HuH-7.5 (cell line): ENCODE results near the gene FAM110D.

Experiments used
- DNase-seq: peaks from one replicate; pipeline ENCODE4 v3.0.0; 2011; ENCODE audit warnings: low spot score

The FAM110D gene

DNA sequence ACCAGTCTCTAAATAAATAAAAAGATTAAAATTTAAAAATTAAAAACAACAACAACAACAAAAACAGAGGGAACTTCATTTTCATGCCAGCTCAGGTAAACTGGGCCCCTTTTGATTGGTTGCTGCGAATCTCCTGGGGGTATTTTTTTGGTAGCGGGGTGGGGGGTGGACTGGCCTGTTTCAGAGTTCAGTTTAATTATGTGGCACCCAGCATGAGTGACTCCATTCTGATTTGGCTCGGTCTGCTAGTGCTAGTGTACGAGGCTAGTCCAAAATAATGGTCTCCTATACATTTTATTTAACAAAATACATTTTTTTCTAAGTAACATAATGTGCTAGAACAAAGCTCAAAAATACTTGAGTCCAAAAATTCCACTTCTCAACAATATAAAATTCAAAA lies 29.1 kb upstream of the FAM110D start:
- DNase-seq = no peak

DNA sequence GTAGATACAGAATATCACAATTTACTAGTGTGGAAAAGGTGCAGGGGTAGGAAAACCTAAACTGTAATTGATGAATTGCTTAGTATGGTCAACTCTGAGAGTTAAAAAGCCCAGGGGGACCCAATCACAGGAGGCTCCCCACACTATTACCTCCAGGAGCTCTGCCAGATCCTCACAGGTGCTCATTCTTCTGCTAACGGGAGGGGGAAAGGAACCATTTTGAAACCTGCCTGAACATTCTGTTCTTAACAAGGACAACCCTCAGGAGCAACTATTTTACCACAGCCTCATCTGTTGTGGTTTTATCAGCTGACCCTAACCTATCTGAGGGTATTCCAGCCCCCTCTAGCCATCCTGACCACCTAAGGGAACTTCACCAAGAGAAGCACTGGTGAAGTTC lies 28.2 kb upstream of the FAM110D start:
- no peak for DNase-seq

DNA sequence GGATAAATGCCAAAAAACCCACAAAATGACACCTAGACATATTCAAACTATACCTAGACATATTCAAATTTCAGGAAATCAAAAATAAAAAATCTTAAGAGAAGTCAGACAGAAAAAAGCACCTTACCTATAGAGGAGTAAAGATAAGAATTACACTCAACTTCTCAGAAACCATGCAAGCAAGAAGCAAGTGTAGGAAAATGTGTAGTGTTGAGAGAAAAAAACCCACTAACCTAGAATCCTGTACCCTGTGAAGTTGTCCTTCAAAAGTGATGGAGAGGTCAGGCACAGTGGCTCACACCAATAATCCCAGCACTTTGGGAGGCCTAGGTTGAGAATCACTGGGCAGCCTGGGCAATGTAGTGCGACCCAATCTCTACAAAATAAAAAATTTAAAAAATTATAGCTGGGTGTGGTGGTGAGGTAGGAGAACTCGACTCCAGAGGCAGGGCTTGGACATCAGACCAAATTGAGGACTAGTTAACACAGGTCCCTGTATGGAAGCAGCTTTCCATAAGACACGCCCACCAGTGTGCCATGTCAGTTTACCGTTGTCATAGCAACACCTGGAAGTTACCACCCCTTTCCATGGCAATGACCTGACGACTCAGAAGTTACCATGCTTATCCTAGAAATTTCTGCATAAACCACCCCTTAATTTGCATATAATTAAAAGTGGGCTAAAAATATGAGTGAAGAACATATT lies 26.6 kb upstream of the FAM110D start:
- no peak for DNase-seq

GRCh38 chr1:26132834-26133167 lies 26.1 kb upstream of the FAM110D start:
- DNase-seq = no peak

- DNase-seq = no peak
Observed at GRCh38 chr1:26134466-26134865, 24.4 kb upstream of the FAM110D start.

DNA sequence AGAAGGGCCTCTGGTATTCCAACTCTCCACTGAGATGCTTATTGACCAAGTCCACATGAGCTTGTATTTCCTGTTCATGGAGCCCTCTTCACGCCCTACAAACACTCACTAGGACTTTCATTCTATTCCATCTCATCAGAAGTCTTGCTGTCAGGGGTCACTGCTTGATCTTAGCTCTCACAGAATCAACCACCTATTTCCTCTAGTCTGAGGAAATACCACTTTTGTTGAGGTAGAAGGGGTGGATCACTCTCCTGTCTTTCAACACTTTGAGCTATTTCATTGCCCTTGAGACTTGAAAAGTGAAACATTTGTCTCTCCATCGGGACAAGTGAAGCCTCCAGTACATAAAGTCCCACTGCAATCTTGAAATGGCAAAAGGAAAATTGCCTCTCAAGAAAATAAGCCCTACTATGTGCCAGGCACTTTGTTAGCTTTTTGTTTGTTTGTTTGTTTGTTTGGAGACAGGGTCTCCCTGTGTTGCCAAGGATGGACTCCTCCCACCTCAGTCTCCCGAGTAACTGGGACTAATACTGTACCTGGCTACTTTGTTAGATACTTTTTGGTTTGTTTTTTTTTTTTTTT lies 19.8 kb upstream of the FAM110D start:
- DNase-seq = no peak

DNA sequence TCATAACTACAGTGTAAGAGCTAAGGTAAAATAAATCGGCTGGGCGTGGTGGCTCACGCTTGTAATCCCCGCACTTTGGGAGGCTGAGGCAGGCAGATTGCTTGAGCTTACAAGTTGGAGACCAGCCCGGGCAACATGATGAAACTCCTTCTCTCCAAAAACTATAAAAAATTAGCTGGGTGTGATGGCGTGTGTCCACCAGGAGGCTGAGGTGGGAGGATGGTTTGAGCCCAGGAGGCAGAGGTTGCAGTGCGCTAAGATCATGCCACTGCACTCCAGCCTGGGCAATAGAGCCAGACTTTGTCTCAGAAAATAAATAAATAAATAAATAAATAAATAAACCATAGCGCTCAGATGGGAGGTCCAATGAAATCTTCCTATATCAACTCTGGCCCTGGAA lies 16.7 kb upstream of the FAM110D start:
- no peak for DNase-seq

GRCh38 chr1:26145041-26145959 lies 13.6 kb upstream of the FAM110D start:
- DNase-seq = peak; percentile 45

- DNase-seq = no peak
Observed at GRCh38 chr1:26145960-26146294, 13.0 kb upstream of the FAM110D start.

DNA sequence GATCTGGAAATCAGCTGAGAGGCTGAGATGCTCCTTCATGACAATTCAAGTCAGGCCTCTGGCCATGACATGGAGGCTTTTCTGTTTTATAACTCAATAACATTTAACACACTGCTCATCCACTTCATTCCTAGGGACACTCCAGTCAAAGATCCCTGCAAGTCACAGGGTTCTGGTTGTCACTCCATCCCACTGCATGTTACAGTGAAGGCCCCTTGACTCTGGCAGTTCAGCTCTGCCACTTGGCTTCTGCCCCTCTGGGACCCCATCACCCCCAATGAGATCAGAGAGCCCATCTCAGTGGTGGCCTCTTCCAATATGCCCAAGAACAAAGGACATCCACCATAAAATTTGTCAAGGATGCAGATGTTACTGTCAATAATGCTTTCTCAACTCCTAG lies 10.0 kb upstream of the FAM110D start:
- no peak for DNase-seq

GRCh38 chr1:26153966-26154532 lies 4.8 kb upstream of the FAM110D start:
- DNase-seq = no peak

DNA sequence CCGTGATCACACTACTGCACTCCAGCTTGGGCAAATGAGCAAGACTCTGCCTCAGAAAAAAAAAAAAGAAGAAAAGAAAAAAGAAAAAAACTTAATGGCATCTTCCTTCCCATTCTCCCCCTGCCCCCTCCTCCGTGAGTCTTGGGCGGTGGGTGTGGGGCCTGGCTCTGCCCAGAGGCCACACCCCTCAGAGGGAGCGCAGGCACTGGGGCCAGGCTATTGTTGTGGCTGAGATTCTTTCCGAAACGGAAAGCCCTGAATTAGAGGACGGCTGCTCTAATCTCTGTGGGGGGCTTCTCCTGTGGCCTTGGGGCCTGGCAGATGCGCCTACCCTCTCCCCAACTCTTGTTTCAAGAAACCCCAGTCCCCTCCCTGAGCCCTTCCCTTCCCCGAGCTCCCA lies 4.1 kb upstream of the FAM110D start:
- no peak for DNase-seq

DNA sequence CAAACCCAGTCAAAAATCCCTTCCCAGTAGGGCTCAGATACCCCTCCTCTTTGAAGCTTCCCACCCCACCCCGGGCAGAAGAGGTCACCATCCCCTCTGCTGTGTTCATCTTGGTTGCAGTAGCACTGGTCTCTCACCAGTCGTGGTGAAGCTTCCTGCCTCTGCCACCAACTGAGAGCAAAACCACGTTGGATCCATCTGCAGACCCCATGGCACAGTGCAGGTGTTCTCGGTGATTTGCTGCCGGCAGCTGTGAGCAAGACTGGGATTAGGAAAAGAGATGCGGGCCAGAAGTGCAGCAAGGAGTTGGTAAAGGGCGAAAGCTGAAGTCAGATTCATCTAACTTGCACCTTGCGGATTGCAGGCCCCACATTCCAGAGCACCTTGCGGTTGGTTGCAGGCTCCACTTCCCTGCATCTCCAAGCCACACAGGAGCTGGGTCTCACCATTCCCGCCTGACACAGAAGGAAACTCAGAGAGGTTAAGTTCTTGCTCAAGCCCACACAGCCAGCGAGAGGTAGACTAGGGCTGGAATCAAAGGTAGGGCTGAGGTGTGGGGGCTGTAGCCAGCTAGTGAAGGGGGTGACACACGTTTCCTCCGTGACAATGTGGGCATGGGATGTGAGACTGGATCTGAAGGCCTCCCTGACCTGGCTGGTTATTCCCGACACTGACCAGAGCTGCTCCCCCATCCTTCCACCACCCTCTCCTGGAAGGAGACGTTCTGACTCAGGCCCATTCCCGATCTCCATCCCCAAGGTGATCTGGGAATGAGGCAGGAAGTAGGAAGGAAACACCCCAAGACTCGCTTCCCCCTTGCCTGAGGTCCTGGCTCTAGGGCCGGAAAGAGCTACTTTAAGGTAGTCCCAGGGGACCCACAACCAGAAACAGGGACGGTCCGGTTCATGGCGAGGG lies 3.3 kb upstream of the FAM110D start:
- no peak for DNase-seq

DNA sequence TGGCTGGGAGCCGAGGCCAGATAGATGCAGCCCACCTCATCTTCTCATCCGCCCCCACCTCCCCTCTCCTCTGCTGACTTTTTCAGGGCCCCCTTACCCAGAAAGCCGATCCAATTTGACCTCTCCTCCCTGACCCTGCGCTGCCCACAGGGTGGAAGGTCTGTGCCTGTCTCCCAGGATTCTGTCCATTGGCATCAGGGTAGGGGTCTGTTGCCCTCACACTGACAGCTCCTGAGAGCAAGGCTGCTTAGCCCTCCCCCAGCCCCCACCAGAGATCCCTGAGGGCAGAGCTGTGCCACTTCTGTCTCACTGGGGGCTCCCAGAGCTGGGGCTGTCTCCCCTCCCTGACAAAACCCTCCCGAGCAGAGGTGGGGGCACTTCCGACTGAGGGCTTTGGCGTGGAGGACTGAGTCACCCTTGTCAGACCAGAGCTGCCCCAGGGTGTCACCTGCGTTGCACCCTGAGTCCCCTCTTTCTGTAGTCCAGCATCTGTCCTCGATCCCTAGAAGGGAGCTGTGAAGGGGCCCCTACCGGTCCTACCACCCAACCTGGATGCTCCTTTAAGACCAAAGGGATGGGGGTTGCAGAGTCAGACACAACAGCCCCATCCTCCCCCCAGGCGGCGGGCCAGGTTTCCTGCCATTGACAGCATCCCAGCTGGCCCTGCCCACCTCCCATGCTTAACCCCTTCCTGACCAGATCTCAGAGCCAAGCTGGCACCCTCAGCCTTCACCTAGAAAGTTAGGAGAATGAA lies 2.4 kb upstream of the FAM110D start:
- DNase-seq = no peak

- no peak for DNase-seq
Observed at GRCh38 chr1:26158271-26158907, 490 bp upstream of the FAM110D start.

GRCh38 chr1:26159743-26160039 lies 812 bp downstream of the FAM110D start:
- no peak for DNase-seq

DNA sequence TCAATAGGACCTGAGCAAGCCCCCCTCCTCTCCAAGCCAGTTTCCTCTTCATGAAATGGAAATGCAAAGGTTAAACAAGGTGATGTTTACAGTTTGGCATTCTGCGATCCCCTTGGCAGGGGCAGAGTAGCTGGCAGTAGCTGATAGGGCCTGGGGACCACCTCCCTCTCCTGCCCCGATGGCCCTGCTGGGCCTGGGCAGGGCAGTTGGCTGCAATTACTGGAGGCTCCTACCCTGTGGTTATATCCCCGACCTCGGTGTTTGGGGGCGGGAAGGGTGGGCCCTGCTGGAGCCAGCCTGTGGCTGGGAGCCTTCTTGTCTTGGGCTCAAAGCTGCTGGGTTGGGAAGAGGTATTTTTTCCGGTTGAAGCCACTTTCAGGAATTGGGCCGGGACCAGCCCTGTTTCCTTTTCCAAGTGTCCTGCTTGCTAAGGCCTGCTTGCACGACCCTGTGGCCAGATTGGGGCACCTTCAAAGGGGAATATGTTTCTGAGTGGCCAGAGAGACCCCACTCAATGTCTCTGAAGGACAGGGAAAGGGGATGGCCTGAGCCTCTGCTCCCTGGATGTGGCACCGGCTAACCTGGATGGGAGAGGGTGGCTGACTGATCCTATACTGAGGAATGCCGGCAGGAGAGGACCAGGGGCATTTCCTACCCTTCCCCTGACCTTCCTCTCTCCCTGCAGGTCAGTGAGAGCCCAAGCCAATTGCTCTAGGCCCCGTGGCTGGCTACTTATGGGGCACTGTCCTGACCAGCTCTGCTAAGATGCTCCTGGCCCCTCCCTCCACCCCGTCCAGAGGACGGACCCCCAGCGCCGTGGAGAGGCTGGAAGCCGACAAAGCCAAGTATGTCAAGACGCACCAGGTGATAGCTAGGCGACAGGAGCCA lies 1.9 kb downstream of the FAM110D start:
- DNase-seq = no peak

- DNase-seq = peak; percentile 65
Observed at GRCh38 chr1:26161415-26162219, 2.7 kb downstream of the FAM110D start.

GRCh38 chr1:26162220-26162709 lies 3.4 kb downstream of the FAM110D start:
- DNase-seq = no peak
